ENCODE data around the gene LRRK1. TPM values are rescaled to one million over a fixed set of nuclear protein-coding genes. Genes with fewer than 3 reads are reported as not detected.

Gene LRRK1
- total RNA-seq, 1 donor from 2014 or later, result 0.86 TPM

- DNase-seq (ENCODE audit: low spot score, unreplicated experiment), result no peak
- Mint-ChIP-seq H3K4me1 (ENCODE audit: low read depth) (peaks cover 16% of the 10 kb centered on the region), H3K36me3 (ENCODE audit: insufficient read depth) (no peaks in the 10 kb centered on the region), H3K27ac (no peak overlapping the region), H3K9me3 (ENCODE audit: low read depth) (no peaks in the 10 kb centered on the region), H3K4me3 (ENCODE audit: low read depth) (no peak overlapping the region), H3K27me3 (no peaks in the 10 kb centered on the region)
- TF ChIP-seq, protein P1, sequence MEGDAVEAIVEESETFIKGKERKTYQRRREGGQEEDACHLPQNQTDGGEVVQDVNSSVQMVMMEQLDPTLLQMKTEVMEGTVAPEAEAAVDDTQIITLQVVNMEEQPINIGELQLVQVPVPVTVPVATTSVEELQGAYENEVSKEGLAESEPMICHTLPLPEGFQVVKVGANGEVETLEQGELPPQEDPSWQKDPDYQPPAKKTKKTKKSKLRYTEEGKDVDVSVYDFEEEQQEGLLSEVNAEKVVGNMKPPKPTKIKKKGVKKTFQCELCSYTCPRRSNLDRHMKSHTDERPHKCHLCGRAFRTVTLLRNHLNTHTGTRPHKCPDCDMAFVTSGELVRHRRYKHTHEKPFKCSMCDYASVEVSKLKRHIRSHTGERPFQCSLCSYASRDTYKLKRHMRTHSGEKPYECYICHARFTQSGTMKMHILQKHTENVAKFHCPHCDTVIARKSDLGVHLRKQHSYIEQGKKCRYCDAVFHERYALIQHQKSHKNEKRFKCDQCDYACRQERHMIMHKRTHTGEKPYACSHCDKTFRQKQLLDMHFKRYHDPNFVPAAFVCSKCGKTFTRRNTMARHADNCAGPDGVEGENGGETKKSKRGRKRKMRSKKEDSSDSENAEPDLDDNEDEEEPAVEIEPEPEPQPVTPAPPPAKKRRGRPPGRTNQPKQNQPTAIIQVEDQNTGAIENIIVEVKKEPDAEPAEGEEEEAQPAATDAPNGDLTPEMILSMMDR (IDR thresholded peaks at IDR 0.05; ENCODE audit: unreplicated experiment), result no peak
These were observed 146.5 kb downstream of the LRRK1 start for GRCh38 chr15:101065570-101066221.

DNA sequence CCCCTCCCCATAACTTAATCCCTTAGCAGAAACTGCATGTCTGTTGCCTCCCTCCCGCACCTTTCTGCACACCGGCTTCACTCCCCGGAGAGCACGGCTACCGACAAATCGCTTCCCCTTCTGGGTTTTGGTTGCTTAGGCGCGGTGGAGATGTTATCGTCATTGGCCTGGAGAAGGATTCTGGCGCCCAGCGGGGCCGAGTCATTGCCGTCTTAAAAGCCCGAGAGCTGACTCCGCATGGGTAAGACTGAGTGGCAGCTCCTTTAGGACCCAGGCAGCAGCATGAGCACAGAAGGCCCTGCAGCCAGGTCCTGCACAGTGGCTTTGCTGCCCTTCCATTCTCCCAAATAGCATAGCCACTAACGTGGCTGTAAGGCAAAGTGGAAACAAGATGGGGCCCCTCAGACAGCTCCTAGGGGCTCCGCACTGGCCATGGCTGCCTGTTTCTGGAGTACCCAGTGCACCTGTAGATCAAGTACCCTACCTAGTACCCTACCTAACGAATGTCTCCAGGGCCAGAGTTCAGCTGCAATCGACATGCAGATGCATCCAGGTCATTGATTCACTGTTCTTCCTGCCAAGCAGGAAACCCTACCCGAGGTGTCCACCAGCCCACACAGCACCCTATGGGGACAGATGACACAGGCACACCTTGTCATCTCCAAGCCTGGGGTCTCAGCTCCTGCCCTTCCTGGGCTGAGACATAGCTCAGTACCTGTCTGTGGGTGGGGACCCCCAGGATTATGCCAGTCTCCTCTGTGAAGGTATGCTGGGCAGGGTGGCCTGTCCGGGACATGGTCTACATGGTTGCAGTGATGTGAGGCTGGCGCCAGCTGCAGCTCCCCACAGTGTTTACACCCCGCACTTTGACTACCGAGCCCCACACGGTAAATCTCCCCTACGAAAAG is 147.6 kb downstream of the LRRK1 start:
- H3K4me3 Mint-ChIP-seq (ENCODE audit: low read depth), result no peak overlapping the region
- H3K27me3 Mint-ChIP-seq, result no peaks in the 10 kb centered on the region
- no peak overlapping the region for H3K27ac Mint-ChIP-seq
- no peaks in the 10 kb centered on the region for H3K9me3 Mint-ChIP-seq (ENCODE audit: low read depth)
- TF ChIP-seq, protein P1 (IDR thresholded peaks at IDR 0.05; ENCODE audit: unreplicated experiment), result no peak
- no peaks in the 10 kb centered on the region for H3K36me3 Mint-ChIP-seq (ENCODE audit: insufficient read depth)
- DNase-seq (ENCODE audit: low spot score, unreplicated experiment), result no peak
- H3K4me1 Mint-ChIP-seq (ENCODE audit: low read depth), result peaks cover 25% of the 10 kb centered on the region

GRCh38 chr15:101067660-101068522 is 148.7 kb downstream of the LRRK1 start:
- no peaks in the 10 kb centered on the region for H3K36me3 Mint-ChIP-seq (ENCODE audit: insufficient read depth)
- no peak overlapping the region for H3K27ac Mint-ChIP-seq
- DNase-seq (ENCODE audit: low spot score, unreplicated experiment), result no peak
- peaks cover 25% of the 10 kb centered on the region for H3K4me1 Mint-ChIP-seq (ENCODE audit: low read depth)
- no peaks in the 10 kb centered on the region for H3K27me3 Mint-ChIP-seq
- no peak overlapping the region for H3K4me3 Mint-ChIP-seq (ENCODE audit: low read depth)
- TF ChIP-seq, protein P1 (IDR thresholded peaks at IDR 0.05; ENCODE audit: unreplicated experiment), result no peak
- no peaks in the 10 kb centered on the region for H3K9me3 Mint-ChIP-seq (ENCODE audit: low read depth)

- Mint-ChIP-seq H3K36me3 (ENCODE audit: insufficient read depth) (no peaks in the 10 kb centered on the region), H3K4me1 (ENCODE audit: low read depth) (peaks cover 25% of the 10 kb centered on the region), H3K4me3 (ENCODE audit: low read depth) (no peak overlapping the region), H3K27me3 (peaks cover 2% of the 10 kb centered on the region), H3K9me3 (ENCODE audit: low read depth) (no peaks in the 10 kb centered on the region), H3K27ac (no peak overlapping the region)
- TF ChIP-seq, protein P1 (IDR thresholded peaks at IDR 0.05; ENCODE audit: unreplicated experiment), result no peak
- DNase-seq (ENCODE audit: low spot score, unreplicated experiment), result no peak
These were observed 149.4 kb downstream of the LRRK1 start for GRCh38 chr15:101068523-101068960.

Data from progenitor cell of endocrine pancreas (in vitro differentiated cells).